Stimulated activated CD8-positive, alpha-beta memory T cell treated with anti-CD3 and anti-CD28 coated beads, Interleukin-7, amount 100 ng/mL, for 24 hours (primary cell): ENCODE results near the gene FRMD4A.
"Not testable (repeated sequence)": the region's sequence is repeated elsewhere in the genome, so short reads cannot be mapped to it uniquely, and the experiment has no call there.

Experiments
- DNase-seq: peaks from one replicate; pipeline ENCODE4 v3.0.0-alpha.2; 2020; ENCODE audit warnings: low read depth

FRMD4A gene

GRCh38 chr10:14146501-14146900 is 184.2 kb downstream of the FRMD4A start:
- DNase-seq, result no peak

GRCh38 chr10:14146025-14146424 is 184.7 kb downstream of the FRMD4A start:
- no peak for DNase-seq

- no peak for DNase-seq
Observed at GRCh38 chr10:14144451-14144850, 186.3 kb downstream of the FRMD4A start.

- no peak for DNase-seq
Observed at GRCh38 chr10:14142606-14143250, 188.0 kb downstream of the FRMD4A start.

- DNase-seq, result no peak
Observed at GRCh38 chr10:14141283-14141682, 189.4 kb downstream of the FRMD4A start.

- DNase-seq, result no peak
Observed at GRCh38 chr10:14137391-14137790, 193.3 kb downstream of the FRMD4A start.

- not testable (repeated sequence) for DNase-seq
Observed at GRCh38 chr10:14135196-14135595, 195.5 kb downstream of the FRMD4A start.

- no peak for DNase-seq
Observed at GRCh38 chr10:14134275-14134674, 196.4 kb downstream of the FRMD4A start.

- DNase-seq, result no peak
Observed at GRCh38 chr10:14131261-14131960, 199.3 kb downstream of the FRMD4A start.

- DNase-seq, result no peak
Observed at GRCh38 chr10:14129770-14130169, 201.0 kb downstream of the FRMD4A start.

GRCh38 chr10:14128519-14128918 is 202.2 kb downstream of the FRMD4A start:
- no peak for DNase-seq

- no peak for DNase-seq
Observed at GRCh38 chr10:14126697-14127440, 203.9 kb downstream of the FRMD4A start.

- no peak for DNase-seq
Observed at GRCh38 chr10:14125564-14125963, 205.2 kb downstream of the FRMD4A start.

GRCh38 chr10:14124941-14125340 is 205.8 kb downstream of the FRMD4A start:
- DNase-seq, result no peak

GRCh38 chr10:14123139-14123538 is 207.6 kb downstream of the FRMD4A start:
- no peak for DNase-seq

- DNase-seq, result no peak
Observed at GRCh38 chr10:14120812-14121211, 209.9 kb downstream of the FRMD4A start.

- no peak for DNase-seq
Observed at GRCh38 chr10:14118953-14119352, 211.8 kb downstream of the FRMD4A start.

GRCh38 chr10:14116837-14117236 is 213.9 kb downstream of the FRMD4A start:
- no peak for DNase-seq

GRCh38 chr10:14116021-14116420 is 214.7 kb downstream of the FRMD4A start:
- no peak for DNase-seq

GRCh38 chr10:14114791-14115190 is 215.9 kb downstream of the FRMD4A start:
- DNase-seq, result no peak

- DNase-seq, result no peak
Observed at GRCh38 chr10:14112056-14112455, 218.7 kb downstream of the FRMD4A start.

GRCh38 chr10:14111208-14111607 is 219.5 kb downstream of the FRMD4A start:
- DNase-seq, result no peak

GRCh38 chr10:14106828-14107227 is 223.9 kb downstream of the FRMD4A start:
- no peak for DNase-seq
